GM23248 (cell line): ENCODE results near the gene MAML2. TPM values are rescaled to one million over a fixed set of nuclear protein-coding genes. Genes with fewer than 3 reads are reported as not detected.

ENCODE experiments used
- DNase-seq: peaks from one replicate; pipeline ENCODE4 v3.0.0-alpha.2; 2015
- H2AFZ ChIP-seq: fragments of 200-600 bp; sonication (generic); 2 replicates; pipeline ENCODE4 v1.6.1; 2016; ENCODE audit warnings: antibody characterized with exemption
- H3F3A ChIP-seq: fragments of 200-600 bp; sonication (generic); 2 replicates; pipeline ENCODE4 v1.6.1; 2016; ENCODE audit warnings: mild to moderate bottlenecking, antibody characterized with exemption, mixed run types; ENCODE audit not compliant: insufficient read depth
- H3K27ac ChIP-seq: fragments of 200-600 bp; sonication (generic); 2 replicates; pipeline ENCODE4 v1.5.1; 2016; ENCODE audit warnings: mild to moderate bottlenecking
- H3K27me3 ChIP-seq: fragments of 200-600 bp; sonication (generic); replicated peaks from 2 replicates; pipeline ENCODE4 v1.6.1; 2016; ENCODE audit warnings: mild to moderate bottlenecking; ENCODE audit not compliant: insufficient read depth
- H3K36me3 ChIP-seq: fragments of 200-600 bp; sonication (generic); 2 replicates; pipeline ENCODE4 v1.6.1; 2016; ENCODE audit warnings: low read depth, mild to moderate bottlenecking
- H3K4me1 ChIP-seq: fragments of 200-600 bp; sonication (generic); 2 replicates; pipeline ENCODE4 v1.6.1; 2016; ENCODE audit warnings: mild to moderate bottlenecking; ENCODE audit not compliant: insufficient read depth
- H3K4me2 ChIP-seq: fragments of 200-600 bp; sonication (generic); one replicate; pipeline ENCODE4 v1.6.1; 2016; ENCODE audit warnings: mild to moderate bottlenecking; ENCODE audit not compliant: unreplicated experiment
- H3K4me3 ChIP-seq: fragments of 200-600 bp; sonication (generic); 2 replicates; pipeline ENCODE4 v1.5.1; 2016; ENCODE audit warnings: mild to moderate bottlenecking
- H3K79me2 ChIP-seq: fragments of 200-600 bp; sonication (generic); 2 replicates; pipeline ENCODE4 v1.6.1; 2016; ENCODE audit warnings: mild to moderate bottlenecking; ENCODE audit not compliant: insufficient read depth
- H3K9ac ChIP-seq: fragments of 200-600 bp; sonication (generic); 2 replicates; pipeline ENCODE4 v1.6.1; 2016; ENCODE audit warnings: mild to moderate bottlenecking
- H3K9me2 ChIP-seq: fragments of 200-600 bp; sonication (generic); 2 replicates; pipeline ENCODE4 v1.6.1; 2016; ENCODE audit warnings: mixed run types, mild to moderate bottlenecking, moderate library complexity; ENCODE audit not compliant: insufficient read depth
- H3K9me3 ChIP-seq: fragments of 200-600 bp; sonication (generic); one replicate; pipeline ENCODE4 v1.6.1; 2017; ENCODE audit warnings: low read depth
- H4K20me1 ChIP-seq: fragments of 200-600 bp; sonication (generic); 2 replicates; pipeline ENCODE4 v1.6.0; 2016; ENCODE audit not compliant: insufficient read depth
- EZH2 ChIP-seq: fragments of 200-600 bp; sonication (generic); IDR thresholded peaks from 2 replicates; pipeline ENCODE4 v1.6.1; 2018; ENCODE audit warnings: antibody characterized with exemption, mild to moderate bottlenecking; ENCODE audit not compliant: insufficient read depth, poor library complexity, severe bottlenecking
- EZH2phosphoT487 ChIP-seq: fragments of 200-600 bp; sonication (generic); IDR thresholded peaks from 2 replicates; pipeline ENCODE4 v1.6.1; 2018; ENCODE audit warnings: antibody characterized with exemption, moderate library complexity, mild to moderate bottlenecking, low read depth; ENCODE audit not compliant: insufficient read depth
- WGBS, 2 experiments: methylation state at CpG; one replicate each; pipeline ENCODE4 v1.1.6; 2015 to 2017; ENCODE audit warnings: low lambda C conversion rate in 2 of 2, low coverage in 1 of 2; ENCODE audit errors: missing lambda C conversion rate in 2 of 2; 5-methylcytosine and 5-hydroxymethylcytosine counted together
- in situ Hi-C: fragments of 300-500 bp; cut with MboI; formaldehyde crosslinking; loops from 2 replicates; pipeline ENCODE4 v1.15.0; 2020
- polyA plus RNA-seq: library from polyadenylated mRNA; unstranded; fragments of >200 nt; fragmentation: Nextera tagmentation; extraction: Ambion mirVana; gene quantifications from 2 replicates; pipeline ENCODE4 v1.2.1, GENCODE V29; 2016
- total RNA-seq: library from RNA; depleted of rRNA; stranded (reverse); fragments of >200 nt; shearing (Covaris generic); gene quantifications from 2 replicates; pipeline ENCODE4 v1.2.3, GENCODE V29; 2014

The MAML2 gene
- total and polyA plus RNA-seq, 2 experiments from 2014 or later, result 7.4 to 23.7 TPM

DNA sequence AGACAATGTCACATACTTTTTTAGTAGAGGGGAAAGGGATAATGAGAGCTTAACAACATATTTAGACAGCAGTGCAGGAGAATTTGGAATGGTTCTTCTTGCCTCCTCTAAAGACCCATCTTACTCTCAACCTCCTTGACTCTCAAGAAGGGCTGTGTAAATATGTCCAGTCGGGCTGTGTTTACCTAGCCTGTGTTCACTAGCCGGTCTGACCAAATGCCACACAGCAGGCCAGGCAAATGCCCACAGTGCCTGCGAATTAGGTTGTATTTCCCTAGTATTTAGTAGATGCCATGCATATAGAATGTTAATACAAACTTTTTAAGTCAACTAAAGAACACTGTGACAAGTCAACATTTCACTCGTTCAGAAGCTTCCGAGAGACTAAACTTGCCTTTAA, 367.7 kb downstream of the MAML2 start:
- in situ Hi-C loops, result no loop called here
- 95 to 98% methylated on average over 5 of the region's 5 CpGs for whole genome bisulfite sequencing, 2 experiments

DNA sequence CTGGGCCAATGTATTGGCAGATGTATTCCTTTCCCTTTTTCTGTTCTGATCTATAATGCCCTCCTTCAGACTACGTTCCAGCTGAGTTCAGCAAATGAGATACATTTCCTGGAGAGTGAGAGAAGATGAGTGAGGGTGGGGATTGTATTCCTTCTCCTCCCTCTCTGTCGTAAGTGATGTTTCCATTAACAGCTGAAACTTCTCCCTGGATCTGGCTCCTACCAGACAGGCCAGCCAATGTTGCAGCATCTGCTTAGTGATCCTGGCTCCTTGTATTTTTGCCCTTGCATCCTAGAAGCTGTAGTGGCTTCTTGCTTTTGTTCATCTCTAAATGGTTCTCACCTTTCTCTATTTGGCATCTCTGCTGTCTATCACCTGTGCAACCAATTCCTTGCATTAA, 370.9 kb downstream of the MAML2 start:
- Histone ChIP-seq H3K4me3 (no peak overlapping the region), H4K20me1 (no peaks in the 10 kb centered on the region), H3F3A (peaks cover 22% of the 10 kb centered on the region), H3K27me3 (no peaks in the 10 kb centered on the region), H3K9me2 (no peaks in the 10 kb centered on the region), H3K79me2 (no peaks in the 10 kb centered on the region), H3K36me3 (no peaks in the 10 kb centered on the region), H3K9ac (no peak overlapping the region), H3K4me1 (no peaks in the 10 kb centered on the region), H2AFZ (no peak overlapping the region), H3K27ac (no peak overlapping the region), H3K4me2 (no peak overlapping the region), H3K9me3 (no peaks in the 10 kb centered on the region)
- in situ Hi-C loops, result no loop called here
- TF ChIP-seq EZH2, result no peak
- DNase-seq, result no peak
- WGBS, 2 experiments, result 60 to 65% methylated on average over 2 of the region's 2 CpGs

More for the DNA sequence above, 367.7 kb downstream of the MAML2 start:
- Histone ChIP-seq H4K20me1 (no peaks in the 10 kb centered on the region), H2AFZ (no peak overlapping the region), H3K36me3 (peaks cover 23% of the 10 kb centered on the region), H3K27ac (no peak overlapping the region), H3K79me2 (no peaks in the 10 kb centered on the region), H3F3A (peaks cover 23% of the 10 kb centered on the region), H3K27me3 (no peaks in the 10 kb centered on the region), H3K4me3 (no peak overlapping the region), H3K9me3 (no peaks in the 10 kb centered on the region), H3K9me2 (no peaks in the 10 kb centered on the region), H3K9ac (no peak overlapping the region), H3K4me1 (no peaks in the 10 kb centered on the region), H3K4me2 (no peak overlapping the region)
- no peak for DNase-seq
- TF ChIP-seq EZH2 (no peak), EZH2phosphoT487 (no peak)

DNA sequence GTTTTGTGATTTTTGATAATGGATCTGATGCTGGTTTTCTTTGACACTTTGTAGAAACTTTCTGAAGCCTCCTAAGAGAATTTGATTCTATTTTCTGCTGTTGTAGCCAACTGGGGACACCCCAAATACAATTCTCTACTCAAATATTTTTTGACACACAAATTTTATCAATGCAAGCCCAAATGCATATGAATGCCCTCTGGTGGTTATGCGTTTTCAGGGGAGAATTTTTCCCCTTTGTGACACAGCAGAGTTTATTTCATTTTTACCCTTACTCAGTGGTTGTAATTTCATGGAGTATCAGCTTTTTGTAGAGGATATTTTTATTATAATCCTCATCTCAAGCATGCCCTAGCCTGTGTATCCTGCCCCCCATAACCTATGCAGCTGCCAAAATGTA, 374.4 kb downstream of the MAML2 start:
- Histone ChIP-seq H3K4me1 (no peaks in the 10 kb centered on the region), H3K9me2 (no peaks in the 10 kb centered on the region), H4K20me1 (no peaks in the 10 kb centered on the region), H3K4me3 (no peak overlapping the region), H2AFZ (no peak overlapping the region), H3K79me2 (no peaks in the 10 kb centered on the region), H3K9me3 (no peaks in the 10 kb centered on the region), H3K27ac (no peak overlapping the region), H3K27me3 (no peaks in the 10 kb centered on the region), H3F3A (peaks cover 22% of the 10 kb centered on the region), H3K4me2 (no peak overlapping the region), H3K9ac (no peak overlapping the region), H3K36me3 (no peaks in the 10 kb centered on the region)
- DNase-seq, result peak; percentile 45
- in situ Hi-C loops, result no loop called here
- WGBS, 2 experiments, result 50 to 53% methylated on average over 1 of the region's 1 CpG
- TF ChIP-seq EZH2phosphoT487 (no peak), EZH2 (no peak)

DNA sequence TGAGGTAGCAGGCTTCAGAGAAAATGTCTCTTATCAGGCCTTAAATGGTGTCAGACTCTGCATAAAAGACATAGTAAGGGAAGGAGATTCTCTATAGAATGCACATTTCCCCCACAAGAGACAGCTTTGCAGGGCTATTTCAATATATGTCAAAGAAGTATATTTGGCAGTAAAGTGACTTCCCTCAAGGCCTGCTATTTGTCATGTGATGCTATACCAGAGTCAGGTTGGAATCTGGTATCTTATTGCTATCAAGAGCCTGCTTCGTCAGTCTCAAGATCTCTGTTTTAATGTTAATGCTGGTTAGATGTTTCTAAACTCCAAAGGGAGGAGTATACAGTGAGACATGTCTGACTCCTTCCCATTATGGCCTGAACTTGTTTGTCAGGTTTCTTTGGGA, 378.7 kb downstream of the MAML2 start:
- H3K4me2 ChIP-seq, result no peak overlapping the region
- H4K20me1 ChIP-seq, result no peaks in the 10 kb centered on the region
- no peaks in the 10 kb centered on the region for H3K36me3 ChIP-seq
- in situ Hi-C loops, result no loop called here
- no peak for DNase-seq
- no peaks in the 10 kb centered on the region for H3K4me1 ChIP-seq
- no peaks in the 10 kb centered on the region for H3K9me2 ChIP-seq
- H3K9ac ChIP-seq, result no peak overlapping the region
- H3K79me2 ChIP-seq, result no peaks in the 10 kb centered on the region
- no peak overlapping the region for H3K4me3 ChIP-seq
- no peaks in the 10 kb centered on the region for H3K9me3 ChIP-seq
- no peaks in the 10 kb centered on the region for H3F3A ChIP-seq
- H2AFZ ChIP-seq, result no peak overlapping the region
- no peaks in the 10 kb centered on the region for H3K27me3 ChIP-seq
- no peak for TF ChIP-seq EZH2phosphoT487
- no peak for TF ChIP-seq EZH2
- WGBS, 2 experiments, result 92 to 93% methylated on average over 1 of the region's 1 CpG
- no peak overlapping the region for H3K27ac ChIP-seq

DNA sequence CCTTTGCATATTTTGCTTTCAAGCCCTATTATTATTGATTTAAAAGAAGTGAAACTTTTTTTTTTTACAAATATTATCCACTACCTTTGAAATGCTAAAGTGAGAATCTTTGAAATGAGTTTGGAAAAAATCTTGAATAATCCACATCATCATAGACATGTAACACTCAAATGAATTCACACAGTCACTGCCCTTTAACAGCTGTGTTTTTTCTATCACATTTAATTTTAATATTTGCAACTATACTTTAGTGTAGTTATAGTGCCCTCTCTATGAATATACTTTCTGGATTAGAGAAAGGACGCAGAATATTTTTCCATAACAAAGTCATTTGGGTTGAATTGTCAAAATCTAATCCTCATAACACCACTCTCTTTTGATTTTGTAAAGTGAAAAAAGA, 381.2 kb downstream of the MAML2 start:
- DNase-seq, result no peak
- no peaks in the 10 kb centered on the region for H3K9me2 ChIP-seq
- H3K36me3 ChIP-seq, result no peaks in the 10 kb centered on the region
- H3K4me1 ChIP-seq, result no peaks in the 10 kb centered on the region
- H3K27ac ChIP-seq, result no peak overlapping the region
- no peaks in the 10 kb centered on the region for H4K20me1 ChIP-seq
- no peak overlapping the region for H3K9ac ChIP-seq
- TF ChIP-seq EZH2 (no peak), EZH2phosphoT487 (no peak)
- H3K4me3 ChIP-seq, result no peak overlapping the region
- in situ Hi-C loops, result no loop called here
- no peaks in the 10 kb centered on the region for H3K79me2 ChIP-seq
- H3K4me2 ChIP-seq, result no peak overlapping the region
- 94 to 100% methylated on average over 1 of the region's 1 CpG for WGBS, 2 experiments
- no peaks in the 10 kb centered on the region for H3K27me3 ChIP-seq
- H3K9me3 ChIP-seq, result no peaks in the 10 kb centered on the region
- H2AFZ ChIP-seq, result no peak overlapping the region
- H3F3A ChIP-seq, result no peaks in the 10 kb centered on the region
